Hepatocyte (in vitro differentiated cells): Measurements from ENCODE around the gene CDCA8. TPM values are rescaled to one million over a fixed set of nuclear protein-coding genes. Genes with fewer than 3 reads are reported as not detected.
A peak's percentile ranks its signal among the peaks of the same experiment; 100 is the strongest.

Experiments
- DNase-seq: peaks from one replicate; pipeline ENCODE4 v3.0.0-alpha.2; 2016; ENCODE audit warnings: low spot score
- H2AFZ ChIP-seq: fragments of 200-600 bp; sonication (generic); 2 replicates; pipeline ENCODE4 v1.6.0; 2016; ENCODE audit warnings: antibody characterized with exemption, mild to moderate bottlenecking
- H3K27ac ChIP-seq: fragments of 200-600 bp; sonication (generic); 2 replicates; pipeline ENCODE4 v1.5.1; 2016; ENCODE audit warnings: mild to moderate bottlenecking
- H3K27me3 ChIP-seq: fragments of 200-600 bp; sonication (generic); 2 replicates; pipeline ENCODE4 v1.6.1; 2016
- H3K36me3 ChIP-seq: fragments of 200-600 bp; sonication (generic); replicated peaks from 2 replicates; pipeline ENCODE4 v1.5.1; 2016; ENCODE audit warnings: low read depth; ENCODE audit not compliant: insufficient read depth
- H3K4me1 ChIP-seq: fragments of 200-600 bp; sonication (generic); 2 replicates; pipeline ENCODE4 v1.5.1; 2016; ENCODE audit warnings: mild to moderate bottlenecking, moderate library complexity; ENCODE audit not compliant: insufficient read depth
- H3K4me2 ChIP-seq: fragments of 200-600 bp; sonication (generic); 2 replicates; pipeline ENCODE4 v1.6.0; 2016
- H3K4me3 ChIP-seq: fragments of 200-600 bp; sonication (generic); 2 replicates; pipeline ENCODE4 v1.5.1; 2016; ENCODE audit warnings: mild to moderate bottlenecking
- H3K79me2 ChIP-seq: fragments of 200-600 bp; sonication (generic); 2 replicates; pipeline ENCODE4 v1.6.0; 2017; ENCODE audit warnings: mild to moderate bottlenecking
- H3K9me2 ChIP-seq: fragments of 200-600 bp; sonication (generic); replicated peaks from 2 replicates; pipeline ENCODE4 v1.6.0; 2017; ENCODE audit warnings: mild to moderate bottlenecking; ENCODE audit not compliant: insufficient read depth
- H3K9me3 ChIP-seq: fragments of 200-600 bp; sonication (generic); 2 replicates; pipeline ENCODE4 v1.5.1; 2016; ENCODE audit warnings: low read depth, mild to moderate bottlenecking
- H4K20me1 ChIP-seq: fragments of 200-600 bp; sonication (generic); 2 replicates; pipeline ENCODE4 v1.6.0; 2016; ENCODE audit warnings: mild to moderate bottlenecking; ENCODE audit not compliant: insufficient read depth, poor library complexity, severe bottlenecking
- CTCF ChIP-seq: fragments of 200-600 bp; sonication (generic); IDR thresholded peaks from 2 replicates; pipeline ENCODE4 v1.5.1; 2016; ENCODE audit warnings: antibody characterized with exemption, mild to moderate bottlenecking; ENCODE audit not compliant: poor library complexity
- EZH2 ChIP-seq: fragments of 200-600 bp; sonication (generic); IDR thresholded peaks from 2 replicates; pipeline ENCODE4 v1.6.1; 2016; ENCODE audit warnings: antibody characterized with exemption, mild to moderate bottlenecking, borderline replicate concordance
- EZH2phosphoT487 ChIP-seq: fragments of 200-600 bp; sonication (generic); IDR thresholded peaks from one replicate; pipeline ENCODE4 v1.6.1; 2018; ENCODE audit warnings: antibody characterized with exemption, mild to moderate bottlenecking, low read depth, moderate library complexity; ENCODE audit not compliant: unreplicated experiment, severe bottlenecking
- WGBS: methylation state at CpG from one replicate; pipeline ENCODE4 v1.1.6; 2016; ENCODE audit warnings: low lambda C conversion rate; ENCODE audit errors: missing lambda C conversion rate; 5-methylcytosine and 5-hydroxymethylcytosine counted together
- polyA plus RNA-seq: library from polyadenylated mRNA; unstranded; fragments of >200 nt; fragmentation: Nextera tagmentation; extraction: Ambion mirVana; gene quantifications from 2 replicates; pipeline ENCODE4 v1.2.1, GENCODE V29; 2016
- total RNA-seq: library from RNA; depleted of rRNA; stranded (reverse); fragments of >200 nt; gene quantifications from 2 replicates; pipeline ENCODE4 v1.2.3, GENCODE V29; 2014

The CDCA8 gene
- 4.1 and 4.3 TPM in 2 replicates for total RNA-seq
- polyA plus RNA-seq = 5.4 and 5.7 TPM in 2 replicates

GRCh38 chr1:37692078-37692833, at the start of gene CDCA8:
CDCA8 (plus strand) TSS chr1:37692516; CDS start chr1:37692691, 175 bp downstream.
- H3K27me3 ChIP-seq = no peaks in the 10 kb centered on the region
- no peaks in the 10 kb centered on the region for H3K36me3 ChIP-seq
- peaks cover 16% of the 10 kb centered on the region for H3K4me1 ChIP-seq
- H3K79me2 ChIP-seq = peaks cover 34% of the 10 kb centered on the region
- peak within 1 kb of the TSS; percentile 91 for H3K4me2 ChIP-seq
- no peaks in the 10 kb centered on the region for H3K9me3 ChIP-seq
- H4K20me1 ChIP-seq = no peaks in the 10 kb centered on the region
- TF ChIP-seq EZH2 (no peak), EZH2phosphoT487 (no peak), CTCF (peak; percentile 82)
- DNase-seq = peak; percentile 98
- no peaks in the 10 kb centered on the region for H3K9me2 ChIP-seq
- WGBS = 3% methylated on average over 45 of the region's 54 CpGs
- H3K27ac ChIP-seq = peak within 1 kb of the TSS; percentile 44
- H3K4me3 ChIP-seq = peak within 1 kb of the TSS; percentile 64
- H2AFZ ChIP-seq = peak within 1 kb of the TSS; percentile 78

GRCh38 chr1:37647281-37647680, 45.0 kb upstream of the CDCA8 start:
- Histone ChIP-seq H3K4me2 (no peak overlapping the region), H4K20me1 (no peaks in the 10 kb centered on the region), H3K36me3 (no peaks in the 10 kb centered on the region), H2AFZ (no peak overlapping the region), H3K79me2 (no peaks in the 10 kb centered on the region), H3K27ac (no peak overlapping the region), H3K27me3 (peaks cover 16% of the 10 kb centered on the region), H3K4me1 (no peaks in the 10 kb centered on the region), H3K9me3 (no peaks in the 10 kb centered on the region), H3K4me3 (no peak overlapping the region), H3K9me2 (no peaks in the 10 kb centered on the region)
- 85% methylated on average over 7 of the region's 7 CpGs for WGBS
- no peak for TF ChIP-seq EZH2
- no peak for TF ChIP-seq CTCF
- TF ChIP-seq EZH2phosphoT487 = no peak
- no peak for DNase-seq

DNA sequence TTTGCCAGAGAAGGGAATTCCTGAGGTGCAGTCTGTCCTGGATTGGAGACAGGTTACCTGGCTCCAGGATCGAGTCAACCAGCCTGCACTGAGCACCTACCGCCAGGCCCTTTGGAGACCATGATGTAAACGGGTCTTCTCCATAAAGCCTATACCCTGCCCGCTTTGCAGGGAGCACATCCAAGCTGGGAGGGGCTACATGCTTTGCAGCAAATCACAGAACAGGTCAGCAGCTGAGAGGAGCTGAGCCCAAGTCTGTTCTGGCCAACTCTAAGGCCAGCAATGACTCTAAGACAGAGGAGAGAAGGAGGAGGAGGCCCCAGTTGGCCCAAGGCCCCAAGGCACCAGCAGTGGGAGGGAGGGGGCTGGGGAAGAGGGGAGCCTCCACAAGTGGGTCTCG, 42.1 kb upstream of the CDCA8 start:
- Histone ChIP-seq H3K79me2 (no peaks in the 10 kb centered on the region), H3K4me1 (no peaks in the 10 kb centered on the region), H3K9me3 (no peaks in the 10 kb centered on the region), H3K4me3 (no peak overlapping the region), H3K36me3 (no peaks in the 10 kb centered on the region), H3K27ac (no peak overlapping the region), H3K4me2 (no peak overlapping the region), H4K20me1 (no peaks in the 10 kb centered on the region), H3K27me3 (peaks cover 2% of the 10 kb centered on the region), H2AFZ (no peak overlapping the region), H3K9me2 (no peaks in the 10 kb centered on the region)
- DNase-seq = no peak
- no peak for TF ChIP-seq CTCF
- TF ChIP-seq EZH2 = no peak
- no peak for TF ChIP-seq EZH2phosphoT487
- 75% methylated on average over 5 of the region's 5 CpGs for WGBS
